ENCODE results near the gene RPLP1. TPM values are rescaled to one million over a fixed set of nuclear protein-coding genes. Genes with fewer than 3 reads are reported as not detected.

RPLP1 gene
- total RNA-seq, 1 donor from 2014 or later: 617 TPM

DNA sequence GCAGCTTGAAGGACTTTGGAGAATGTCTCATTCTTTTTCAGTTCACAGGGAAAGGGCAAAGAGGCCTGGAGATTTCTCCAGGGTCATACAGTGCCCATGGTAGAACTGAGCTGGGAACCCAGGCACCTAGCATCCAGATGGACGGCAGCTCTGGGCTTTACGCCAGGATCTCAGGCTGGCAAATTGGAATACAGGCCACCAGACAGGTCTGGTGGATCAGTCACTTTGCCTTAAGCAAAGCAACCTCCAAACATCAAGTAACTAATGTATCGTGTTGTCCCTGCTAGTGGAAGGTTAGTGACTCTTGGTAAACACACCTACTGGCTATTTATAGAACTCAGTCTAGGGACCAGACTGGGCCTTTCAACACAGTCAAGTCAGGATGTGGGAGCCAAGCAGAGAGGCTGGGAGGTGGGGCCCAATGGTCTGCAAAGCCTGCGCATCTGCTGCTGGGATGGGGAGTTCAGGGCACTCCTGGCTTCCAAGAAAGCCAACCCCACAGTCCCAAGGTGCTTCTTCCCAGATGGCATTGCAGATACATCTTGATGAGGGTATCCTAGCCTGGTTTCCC lies 30.2 kb downstream of the RPLP1 start:
- TF ChIP-seq, protein P1, sequence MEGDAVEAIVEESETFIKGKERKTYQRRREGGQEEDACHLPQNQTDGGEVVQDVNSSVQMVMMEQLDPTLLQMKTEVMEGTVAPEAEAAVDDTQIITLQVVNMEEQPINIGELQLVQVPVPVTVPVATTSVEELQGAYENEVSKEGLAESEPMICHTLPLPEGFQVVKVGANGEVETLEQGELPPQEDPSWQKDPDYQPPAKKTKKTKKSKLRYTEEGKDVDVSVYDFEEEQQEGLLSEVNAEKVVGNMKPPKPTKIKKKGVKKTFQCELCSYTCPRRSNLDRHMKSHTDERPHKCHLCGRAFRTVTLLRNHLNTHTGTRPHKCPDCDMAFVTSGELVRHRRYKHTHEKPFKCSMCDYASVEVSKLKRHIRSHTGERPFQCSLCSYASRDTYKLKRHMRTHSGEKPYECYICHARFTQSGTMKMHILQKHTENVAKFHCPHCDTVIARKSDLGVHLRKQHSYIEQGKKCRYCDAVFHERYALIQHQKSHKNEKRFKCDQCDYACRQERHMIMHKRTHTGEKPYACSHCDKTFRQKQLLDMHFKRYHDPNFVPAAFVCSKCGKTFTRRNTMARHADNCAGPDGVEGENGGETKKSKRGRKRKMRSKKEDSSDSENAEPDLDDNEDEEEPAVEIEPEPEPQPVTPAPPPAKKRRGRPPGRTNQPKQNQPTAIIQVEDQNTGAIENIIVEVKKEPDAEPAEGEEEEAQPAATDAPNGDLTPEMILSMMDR (conservative IDR thresholded peaks at IDR 0.05; ENCODE audit: low read depth, low read length): no peak
- no peak overlapping the region for H3K4me3 ChIP-seq (ENCODE audit: low read depth, low read length)
- DNase-seq (ENCODE audit: low read depth): no peak

DNA sequence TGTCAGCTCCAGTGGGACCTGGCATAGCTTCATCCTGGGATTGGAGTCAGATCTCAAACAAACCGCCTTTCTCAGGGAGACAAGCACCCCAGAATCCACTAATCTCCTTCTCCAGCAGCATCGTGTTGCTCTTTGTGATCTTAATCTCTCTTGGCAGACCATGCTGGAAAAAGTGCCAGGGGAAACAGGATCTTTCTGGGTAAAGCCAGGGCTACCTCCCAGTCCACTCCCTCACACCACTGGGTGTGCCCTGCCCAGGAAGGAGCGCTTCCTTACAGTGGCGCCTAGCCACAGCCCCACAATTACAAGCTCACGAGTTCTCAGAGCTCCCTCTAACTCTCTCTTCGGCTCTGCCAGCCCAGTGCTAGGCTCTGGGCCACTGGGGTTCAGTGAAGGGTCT lies 32.2 kb downstream of the RPLP1 start:
- DNase-seq (ENCODE audit: low read depth): no peak
- TF ChIP-seq, protein P1 (conservative IDR thresholded peaks at IDR 0.05; ENCODE audit: low read depth, low read length): no peak
- no peak overlapping the region for H3K4me3 ChIP-seq (ENCODE audit: low read depth, low read length)

DNA sequence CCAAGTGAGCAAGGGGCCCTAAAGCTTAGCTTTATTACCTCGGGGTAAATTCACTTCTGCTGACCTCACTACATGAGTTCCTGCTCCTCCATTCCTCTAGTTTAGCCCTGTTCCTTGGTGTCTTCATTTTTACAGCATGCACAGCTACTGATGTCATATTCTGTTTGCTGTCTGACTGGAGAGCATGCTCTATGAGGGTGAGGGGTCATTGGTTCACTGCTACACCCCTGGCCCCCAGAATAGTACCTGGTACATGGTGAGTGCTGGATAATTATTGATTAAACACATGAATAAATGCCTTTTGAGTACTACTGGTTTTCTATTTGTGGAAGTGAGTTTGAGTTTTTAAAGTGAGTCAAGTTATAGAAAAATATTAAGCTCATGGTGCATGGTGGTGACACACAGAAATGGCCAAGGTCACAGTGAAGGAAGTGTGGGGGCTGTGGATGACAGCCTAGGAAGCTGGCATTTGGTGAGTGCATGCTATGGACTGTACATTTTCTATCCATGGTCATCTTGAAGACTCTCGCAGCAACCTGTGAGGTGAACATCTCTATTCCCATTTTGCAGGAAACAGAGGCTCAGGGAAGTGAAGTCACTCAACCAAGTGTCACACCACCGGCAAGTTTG lies 34.0 kb downstream of the RPLP1 start:
- H3K4me3 ChIP-seq (ENCODE audit: low read depth, low read length): no peak overlapping the region
- DNase-seq (ENCODE audit: low read depth): no peak
- TF ChIP-seq, protein P1 (conservative IDR thresholded peaks at IDR 0.05; ENCODE audit: low read depth, low read length): no peak

DNA sequence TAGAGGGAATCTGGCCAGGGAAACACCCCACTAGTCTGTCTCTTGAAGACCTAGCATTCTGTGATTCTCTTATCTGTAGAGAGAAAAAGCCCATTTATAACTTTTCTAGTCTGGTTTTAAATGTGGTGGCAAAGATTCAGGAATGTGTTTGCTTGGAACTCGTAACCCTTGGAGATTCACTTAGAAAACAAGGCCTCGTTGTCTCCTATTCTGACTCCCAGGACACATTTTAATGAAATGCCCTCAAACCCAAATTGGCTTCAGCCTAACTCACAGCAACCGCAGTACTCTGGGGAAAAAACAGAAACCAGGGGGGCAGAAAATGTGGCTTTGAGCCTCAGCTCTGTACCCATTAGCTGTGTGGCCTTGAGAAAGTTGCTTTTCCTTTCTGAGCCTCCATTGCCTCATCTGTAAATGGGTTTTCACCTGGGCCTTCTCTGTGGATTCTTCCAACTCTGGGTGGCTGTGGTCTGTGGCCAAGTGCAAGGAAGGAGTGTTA lies 36.5 kb downstream of the RPLP1 start:
- H3K4me3 ChIP-seq (ENCODE audit: low read depth, low read length): no peak overlapping the region
- DNase-seq (ENCODE audit: low read depth): no peak
- TF ChIP-seq, protein P1 (conservative IDR thresholded peaks at IDR 0.05; ENCODE audit: low read depth, low read length): no peak

DNA sequence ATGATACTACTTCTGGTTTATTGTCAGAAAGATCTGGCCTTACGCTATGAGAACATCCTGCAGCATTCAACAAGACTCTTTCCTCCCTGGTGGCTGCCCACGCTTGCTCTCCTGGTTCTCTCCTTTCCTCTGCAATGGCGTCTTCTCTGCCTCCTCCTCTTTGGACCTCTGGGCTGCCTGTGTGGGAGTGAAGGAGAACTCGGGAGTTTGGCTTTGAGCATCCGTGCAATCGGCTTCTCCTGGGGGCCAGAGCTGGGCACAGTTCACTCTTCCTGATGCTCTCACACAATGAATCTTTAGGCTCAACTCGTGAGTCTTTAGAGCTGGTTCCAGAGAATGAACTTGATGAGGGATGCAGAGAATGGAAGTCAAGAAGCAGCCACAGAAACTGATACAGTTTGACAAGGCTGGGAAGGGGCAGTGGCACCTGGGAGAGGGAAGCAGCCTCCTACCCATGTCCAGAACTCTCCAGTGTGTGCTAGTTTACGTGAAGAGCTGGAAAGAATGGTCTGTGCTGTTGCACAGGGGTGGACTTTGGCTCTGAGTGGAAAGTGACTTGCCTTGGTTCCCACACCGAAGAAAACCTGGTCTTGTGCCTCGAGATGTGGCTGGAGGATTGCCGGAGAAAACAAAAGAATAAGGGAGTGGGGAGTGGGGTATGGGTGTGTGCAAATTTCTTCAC lies 37.9 kb downstream of the RPLP1 start:
- TF ChIP-seq, protein P1 (conservative IDR thresholded peaks at IDR 0.05; ENCODE audit: low read depth, low read length): no peak
- DNase-seq (ENCODE audit: low read depth): no peak
- H3K4me3 ChIP-seq (ENCODE audit: low read depth, low read length): no peak overlapping the region

DNA sequence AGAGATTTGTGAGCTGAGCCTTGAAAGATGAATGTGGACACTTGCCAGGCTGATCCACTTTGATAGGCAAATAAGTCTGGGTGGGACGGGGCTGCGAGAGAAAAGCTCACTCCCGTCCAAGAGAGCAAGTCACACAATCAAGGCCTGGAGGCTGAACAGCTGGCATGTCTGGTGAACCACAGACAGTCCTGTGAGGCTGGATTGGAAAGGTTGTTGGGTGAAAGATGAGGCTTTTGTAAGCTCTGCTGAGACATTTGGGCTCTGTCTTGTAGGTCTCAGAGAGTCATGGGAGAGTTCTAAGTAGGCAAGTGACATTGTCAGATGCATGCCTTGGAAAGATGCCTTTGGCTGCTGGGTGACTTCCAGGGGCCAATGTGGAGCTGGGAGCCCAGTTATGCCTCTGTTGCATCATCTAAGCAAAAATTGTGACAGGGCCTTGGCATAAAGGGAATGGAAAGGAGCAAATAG lies 38.5 kb downstream of the RPLP1 start:
- DNase-seq (ENCODE audit: low read depth): no peak
- H3K4me3 ChIP-seq (ENCODE audit: low read depth, low read length): no peak overlapping the region
- TF ChIP-seq, protein P1 (conservative IDR thresholded peaks at IDR 0.05; ENCODE audit: low read depth, low read length): no peak
